CD14-positive monocyte (primary cell): ENCODE data around the gene KIF5C. TPM values are rescaled to one million over a fixed set of nuclear protein-coding genes. Genes with fewer than 3 reads are reported as not detected.

Experiments
- DNase-seq, 3 donors: peaks; one replicate each; pipeline ENCODE4 v3.0.0-alpha.2; 2011 to 2022
- H2AFZ ChIP-seq: 2 replicates; pipeline ENCODE4 v1.6.0; 2012; ENCODE audit warnings: mild to moderate bottlenecking, low read depth, low read length, inconsistent platforms; ENCODE audit not compliant: insufficient read depth, poor library complexity, severe bottlenecking
- H3K27ac ChIP-seq, 2 donors: 1 replicate in 1 of 2; 2 replicates in 1 of 2; pipeline ENCODE4 v1.5.1; 2012 to 2013; ENCODE audit warnings: low read length in 2 of 2, control low read depth in 1 of 2, inconsistent platforms in 1 of 2, low read depth in 1 of 2, mild to moderate bottlenecking in 1 of 2
- H3K27me3 ChIP-seq, 2 donors: one replicate each; pipeline versions ENCODE4 v1.6.0 to v1.6.1; 2011 to 2013; ENCODE audit warnings: low read length in 2 of 2; ENCODE audit not compliant: control insufficient read depth in 2 of 2, insufficient read depth in 2 of 2
- H3K36me3 ChIP-seq, 2 donors: replicated peaks in 1 of 2; 1 replicate in 1 of 2; 2 replicates in 1 of 2; pipeline versions ENCODE4 v1.5.1 to v1.6.1; 2012 to 2013; ENCODE audit warnings: low read length in 2 of 2, control low read depth in 1 of 2, inconsistent platforms in 1 of 2, mild to moderate bottlenecking in 1 of 2; ENCODE audit not compliant: insufficient read depth in 2 of 2, control insufficient read depth in 1 of 2
- H3K4me1 ChIP-seq, 2 donors: 1 replicate in 1 of 2; 2 replicates in 1 of 2; pipeline versions ENCODE4 v1.5.1 to v1.6.1; 2012 to 2013; ENCODE audit warnings: low read length in 2 of 2, control low read depth in 1 of 2, inconsistent platforms in 1 of 2, mild to moderate bottlenecking in 1 of 2, moderate library complexity in 1 of 2; ENCODE audit not compliant: insufficient read depth in 2 of 2, control insufficient read depth in 1 of 2
- H3K4me2 ChIP-seq: replicated peaks from 2 replicates; pipeline ENCODE3; 2012; ENCODE audit warnings: low read length, moderate library complexity, mild to moderate bottlenecking; ENCODE audit not compliant: poor library complexity, severe bottlenecking; ENCODE audit errors: extremely low read depth
- H3K4me3 ChIP-seq, 3 experiments: fragments of 200-600 bp in 1 of 3; sonication (generic) in 1 of 3; replicated peaks in 1 of 3; 1 replicate in 2 of 3; 2 replicates in 1 of 3; pipeline ENCODE4 v1.5.1; 2011 to 2013; ENCODE audit warnings: low read length in 3 of 3, mild to moderate bottlenecking in 3 of 3, control low read depth in 2 of 3, low read depth in 2 of 3, inconsistent platforms in 1 of 3, moderate library complexity in 1 of 3
- H3K79me2 ChIP-seq: 2 replicates; pipeline ENCODE4 v1.6.0; 2012; ENCODE audit warnings: mild to moderate bottlenecking, control low read depth, inconsistent platforms, low read length, moderate library complexity; ENCODE audit not compliant: insufficient read depth
- H3K9ac ChIP-seq: 2 replicates; pipeline ENCODE4 v1.6.0; 2017; ENCODE audit warnings: low read length, mild to moderate bottlenecking; ENCODE audit not compliant: insufficient read depth, poor library complexity, severe bottlenecking
- H3K9me3 ChIP-seq, 2 donors: replicated peaks in 1 of 2; 1 replicate in 1 of 2; 2 replicates in 1 of 2; pipeline versions ENCODE4 v1.5.1 to v1.6.1; 2012 to 2013; ENCODE audit warnings: low read length in 2 of 2, control low read depth in 1 of 2; ENCODE audit not compliant: control insufficient read depth in 1 of 2, insufficient read depth in 1 of 2
- H4K20me1 ChIP-seq: 2 replicates; pipeline ENCODE4 v1.6.0; 2012; ENCODE audit warnings: mild to moderate bottlenecking, low read length, control low read depth, moderate library complexity; ENCODE audit not compliant: insufficient read depth
- H3K27ac Mint-ChIP-seq, 7 donors: one replicate each; pipeline ENCODE4 v1.8.0; 2020; ENCODE audit warnings: mild to moderate bottlenecking in 7 of 7, mixed read lengths in 7 of 7, moderate library complexity in 6 of 7, inconsistent platforms in 2 of 7
- H3K27me3 Mint-ChIP-seq, 3 donors: one replicate each; pipeline ENCODE4 v1.8.0; 2021 to 2022; ENCODE audit warnings: low read depth in 3 of 3, mild to moderate bottlenecking in 3 of 3, mixed read lengths in 3 of 3, moderate library complexity in 3 of 3, inconsistent platforms in 1 of 3
- H3K36me3 Mint-ChIP-seq, 2 donors: one replicate each; pipeline ENCODE4 v1.8.0; 2020; ENCODE audit warnings: mixed read lengths in 2 of 2, inconsistent platforms in 1 of 2, mild to moderate bottlenecking in 1 of 2
- H3K4me1 Mint-ChIP-seq: one replicate; pipeline ENCODE4 v1.8.0; 2020; ENCODE audit warnings: mild to moderate bottlenecking, mixed read lengths
- H3K4me3 Mint-ChIP-seq, 2 donors: one replicate each; pipeline ENCODE4 v1.8.0; 2020; ENCODE audit warnings: mild to moderate bottlenecking in 2 of 2, mixed read lengths in 2 of 2, moderate library complexity in 1 of 2
- H3K9me3 Mint-ChIP-seq, 7 donors: one replicate each; pipeline ENCODE4 v1.8.0; 2020 to 2022; ENCODE audit warnings: mixed read lengths in 7 of 7, mild to moderate bottlenecking in 6 of 7, moderate library complexity in 6 of 7, inconsistent platforms in 2 of 7
- CTCF ChIP-seq: fragments of 200-600 bp; IDR thresholded peaks from one replicate; pipeline ENCODE4 v1.8.0; 2022; ENCODE audit warnings: antibody characterized with exemption, mild to moderate bottlenecking
- WGBS: methylation state at CpG from one replicate; pipeline ENCODE4 v1.1.5; 2013; ENCODE audit warnings: missing lambda C conversion rate; ENCODE audit not compliant: insufficient coverage; 5-methylcytosine and 5-hydroxymethylcytosine counted together
- intact Hi-C, 2 donors: fragments of 100-400 bp; cut with micrococcal nuclease; formaldehyde crosslinking; loops; one replicate each; pipeline versions ENCODE4 v1.15.0 to v1.15.1; 2023
- polyA plus RNA-seq, 3 donors: library from polyadenylated mRNA; depleted of rRNA in 1 of 3; unstranded in 2 of 3; stranded (reverse) in 1 of 3; fragments of 300-500 nt in 2 of 3; fragments of >200 nt in 1 of 3; fragmentation: Illumina TruSeq in 2 of 3; gene quantifications; 1 replicate in 2 of 3; 2 replicates in 1 of 3; pipeline ENCODE4 v1.2.3, GENCODE V29; 2012 to 2021

KIF5C gene
- polyA plus RNA-seq, 3 donors: 0.04 TPM; not detected in 2

DNA sequence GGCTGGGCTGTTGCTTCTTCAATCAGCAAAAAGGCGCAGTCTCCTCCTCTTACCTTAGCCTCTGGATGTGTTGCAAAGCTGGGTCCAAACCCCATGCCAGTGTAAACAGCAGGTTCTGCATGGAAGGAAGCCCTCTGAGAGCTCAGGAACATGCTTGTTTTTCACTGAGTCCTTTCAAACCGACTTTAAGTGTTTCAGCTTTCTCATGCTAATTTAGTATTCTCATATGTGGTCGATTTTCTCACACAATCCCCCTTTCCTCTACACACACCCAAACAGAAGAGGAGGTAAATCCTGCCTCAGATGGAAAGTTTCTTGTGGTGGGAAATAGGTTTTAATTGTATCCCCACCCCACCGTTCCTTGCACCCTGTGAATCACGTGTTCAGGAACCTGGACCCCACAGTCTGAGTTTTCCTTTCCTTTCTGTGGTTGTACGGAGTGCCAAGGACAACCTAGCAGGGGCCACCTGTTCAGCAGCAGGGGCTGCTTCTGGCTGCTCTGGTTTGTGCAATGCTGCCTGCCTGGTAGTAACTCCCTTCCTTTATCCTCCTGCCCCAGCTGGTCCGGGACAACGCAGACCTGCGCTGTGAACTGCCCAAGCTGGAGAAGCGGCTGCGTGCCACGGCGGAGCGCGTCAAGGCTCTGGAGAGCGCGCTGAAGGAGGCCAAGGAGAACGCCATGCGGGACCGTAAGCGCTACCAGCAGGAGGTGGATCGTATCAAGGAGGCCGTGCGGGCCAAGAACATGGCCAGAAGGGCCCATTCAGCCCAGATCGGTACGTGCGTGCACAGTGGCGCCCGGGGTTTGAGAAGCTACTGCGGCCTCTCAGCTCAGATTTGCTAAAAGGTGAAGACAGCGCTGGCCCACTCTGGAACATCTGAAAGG, 134.8 kb downstream of the KIF5C start:
- no peak overlapping the region for H3K27ac Mint-ChIP-seq
- Histone ChIP-seq H2AFZ (no peak overlapping the region), H3K27me3 (no peaks in the 10 kb centered on the region), H3K4me1 (no peaks in the 10 kb centered on the region), H3K36me3 (no peaks in the 10 kb centered on the region), H3K9me3 (no peaks in the 10 kb centered on the region), H3K4me3 (no peak overlapping the region), H3K9ac (no peak overlapping the region), H3K4me2 (no peak overlapping the region), H4K20me1 (no peaks in the 10 kb centered on the region), H3K79me2 (no peaks in the 10 kb centered on the region), H3K27ac (no peak overlapping the region)
- no peak for DNase-seq
- no peak for TF ChIP-seq CTCF
- intact Hi-C loops: no loop called here
- H3K4me1 Mint-ChIP-seq: no peaks in the 10 kb centered on the region
- no peaks in the 10 kb centered on the region for H3K36me3 Mint-ChIP-seq
- H3K4me3 Mint-ChIP-seq: no peak overlapping the region
- peaks cover 2 to 5% (median 5%) of the 10 kb centered on the region in 3 donors for H3K27me3 Mint-ChIP-seq
- WGBS: 90% methylated on average over 28 of the region's 31 CpGs
- H3K9me3 Mint-ChIP-seq: no peaks in the 10 kb centered on the region

GRCh38 chr2:149012545-149012944, 137.5 kb downstream of the KIF5C start:
- H3K27me3 Mint-ChIP-seq: peaks cover 2 to 9% (median 7%) of the 10 kb centered on the region in 3 donors
- H3K9me3 Mint-ChIP-seq: no peaks in the 10 kb centered on the region
- WGBS: 87% methylated on average over 3 of the region's 9 CpGs

More at GRCh38 chr2:149012545-149012944, 137.5 kb downstream of the KIF5C start:
- H3K9me3 ChIP-seq: no peaks in the 10 kb centered on the region
- no peaks in the 10 kb centered on the region for H4K20me1 ChIP-seq
- no peak overlapping the region for H3K4me3 ChIP-seq
- TF ChIP-seq CTCF: no peak
- no peaks in the 10 kb centered on the region for H3K27me3 ChIP-seq
- Mint-ChIP-seq H3K36me3 (no peaks in the 10 kb centered on the region), H3K27ac (no peak overlapping the region), H3K4me3 (no peak overlapping the region), H3K4me1 (peaks cover 8% of the 10 kb centered on the region)
- no peak overlapping the region for H3K27ac ChIP-seq
- no peaks in the 10 kb centered on the region for H3K36me3 ChIP-seq
- no peak overlapping the region for H2AFZ ChIP-seq
- no peaks in the 10 kb centered on the region for H3K79me2 ChIP-seq
- intact Hi-C loops: no loop called here
- H3K4me2 ChIP-seq: no peak overlapping the region
- no peaks in the 10 kb centered on the region for H3K4me1 ChIP-seq
- no peak overlapping the region for H3K9ac ChIP-seq
- no peak for DNase-seq
